Testis (tissue), 3 donors: Measurements from ENCODE around the gene MYL6B. TPM values are rescaled to one million over a fixed set of nuclear protein-coding genes. Genes with fewer than 3 reads are reported as not detected.

Experiments used
- DNase-seq: peaks from one replicate; pipeline ENCODE4 v3.0.0-alpha.2; 2019
- H3K27ac ChIP-seq, 2 donors: fragments of 200-600 bp; sonication (generic); one replicate each; pipeline ENCODE4 v1.5.1; 2019
- H3K27me3 ChIP-seq: fragments of 200-600 bp; sonication (generic); one replicate; pipeline ENCODE4 v1.5.1; 2019
- H3K36me3 ChIP-seq: fragments of 200-600 bp; sonication (generic); one replicate; pipeline ENCODE4 v1.5.1; 2017; ENCODE audit warnings: low read depth; ENCODE audit errors: missing control alignments
- H3K4me1 ChIP-seq: fragments of 200-600 bp; sonication (generic); one replicate; pipeline ENCODE4 v1.5.1; 2019
- H3K4me3 ChIP-seq, 2 donors: fragments of 200-600 bp; sonication (generic); one replicate each; pipeline ENCODE4 v1.5.1; 2017 to 2019
- H3K9me3 ChIP-seq: fragments of 200-600 bp; sonication (generic); one replicate; pipeline ENCODE4 v1.5.1; 2017
- POLR2A ChIP-seq: fragments of 450-650 bp; IDR thresholded peaks from one replicate; pipeline ENCODE4 v1.6.1; 2017; ENCODE audit warnings: antibody characterized with exemption, mild to moderate bottlenecking, moderate library complexity
- WGBS, 2 donors: methylation state at CpG; one replicate each; pipeline ENCODE4 v1.1.5; 2018; 5-methylcytosine and 5-hydroxymethylcytosine counted together
- intact Hi-C: fragments of 100-400 bp; cut with DNase I; formaldehyde crosslinking; loops from one replicate; pipeline ENCODE4 v1.15.1; 2023; ENCODE audit warnings: low total_unique reads
- polyA plus RNA-seq: library from polyadenylated mRNA; stranded (reverse); fragments of 350-450 nt; fragmentation: Illumina TruSeq; extraction: RNeasy Lipid Tissue Mini Kit (QIAGEN cat#74804); gene quantifications from one replicate; pipeline ENCODE4 v1.2.3, GENCODE V29; 2014; ENCODE audit warnings: low read depth, low replicate concordance; ENCODE audit not compliant: insufficient read depth
- total RNA-seq, 2 donors: library from RNA; depleted of rRNA; stranded (reverse); fragments of >200 nt; gene quantifications; one replicate each; pipeline ENCODE4 v1.2.3, GENCODE V29; 2016
- TF ChIP-seq, protein P1 (sequence below), 3 experiments: fragments of 450-650 bp in 2 of 3; fragments of 200-600 bp in 1 of 3; sonication (generic) in 1 of 3; IDR thresholded peaks; one replicate each; pipeline ENCODE4 v1.5.1; 2016 to 2019; ENCODE audit warnings: antibody characterized with exemption in 3 of 3, mild to moderate bottlenecking in 2 of 3, moderate library complexity in 1 of 3

The MYL6B gene
- total and polyA plus RNA-seq, 3 donors from 2014 or later = 229 to 480 (median 428) TPM

DNA sequence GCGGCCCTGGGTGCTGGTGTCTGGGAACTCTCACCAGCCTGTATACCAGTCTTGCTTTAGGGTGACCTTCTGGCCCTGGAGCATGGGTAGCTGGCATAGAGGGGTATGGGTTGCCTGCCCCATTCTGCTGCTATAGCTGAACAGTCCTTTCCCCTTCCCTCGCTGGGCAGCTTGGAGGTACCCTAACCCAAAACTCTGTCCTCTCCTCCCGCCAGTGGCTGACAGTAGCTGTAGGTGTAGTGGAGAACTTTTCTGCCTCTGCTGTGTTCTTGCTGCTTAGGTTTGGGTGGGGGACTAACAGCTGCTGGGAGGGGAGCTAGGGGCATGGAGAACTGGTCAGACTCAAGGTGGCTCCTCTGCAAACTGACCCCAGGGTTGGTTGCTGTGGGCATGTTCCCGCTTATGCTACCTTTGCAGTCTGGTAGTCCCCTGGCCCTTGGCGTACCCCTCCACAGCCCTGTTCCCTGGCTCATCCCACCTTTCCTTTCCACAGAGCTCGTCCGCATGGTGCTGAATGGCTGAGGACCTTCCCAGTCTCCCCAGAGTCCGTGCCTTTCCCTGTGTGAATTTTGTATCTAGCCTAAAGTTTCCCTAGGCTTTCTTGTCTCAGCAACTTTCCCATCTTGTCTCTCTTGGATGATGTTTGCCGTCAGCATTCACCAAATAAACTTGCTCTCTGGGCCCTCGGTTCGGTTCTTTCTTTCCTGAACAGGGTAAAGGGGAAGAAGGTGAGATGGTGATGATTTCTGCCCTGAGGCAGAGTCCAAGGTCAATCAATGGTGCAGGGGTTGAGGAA is 8.7 kb downstream of the MYL6B start:
- H3K27ac ChIP-seq = peak overlapping the region in 1 of 2 donors; percentile 98
- DNase-seq = no peak
- no peaks in the 10 kb centered on the region for H3K9me3 ChIP-seq
- H3K27me3 ChIP-seq = no peaks in the 10 kb centered on the region
- H3K4me1 ChIP-seq = peaks cover 33% of the 10 kb centered on the region
- no peaks in the 10 kb centered on the region for H3K36me3 ChIP-seq
- TF ChIP-seq, protein P1, sequence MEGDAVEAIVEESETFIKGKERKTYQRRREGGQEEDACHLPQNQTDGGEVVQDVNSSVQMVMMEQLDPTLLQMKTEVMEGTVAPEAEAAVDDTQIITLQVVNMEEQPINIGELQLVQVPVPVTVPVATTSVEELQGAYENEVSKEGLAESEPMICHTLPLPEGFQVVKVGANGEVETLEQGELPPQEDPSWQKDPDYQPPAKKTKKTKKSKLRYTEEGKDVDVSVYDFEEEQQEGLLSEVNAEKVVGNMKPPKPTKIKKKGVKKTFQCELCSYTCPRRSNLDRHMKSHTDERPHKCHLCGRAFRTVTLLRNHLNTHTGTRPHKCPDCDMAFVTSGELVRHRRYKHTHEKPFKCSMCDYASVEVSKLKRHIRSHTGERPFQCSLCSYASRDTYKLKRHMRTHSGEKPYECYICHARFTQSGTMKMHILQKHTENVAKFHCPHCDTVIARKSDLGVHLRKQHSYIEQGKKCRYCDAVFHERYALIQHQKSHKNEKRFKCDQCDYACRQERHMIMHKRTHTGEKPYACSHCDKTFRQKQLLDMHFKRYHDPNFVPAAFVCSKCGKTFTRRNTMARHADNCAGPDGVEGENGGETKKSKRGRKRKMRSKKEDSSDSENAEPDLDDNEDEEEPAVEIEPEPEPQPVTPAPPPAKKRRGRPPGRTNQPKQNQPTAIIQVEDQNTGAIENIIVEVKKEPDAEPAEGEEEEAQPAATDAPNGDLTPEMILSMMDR (IDR thresholded peaks at IDR 0.05) = no peak
- TF ChIP-seq POLR2A = no peak
- peak overlapping the region in 1 of 2 donors; percentile 85 for H3K4me3 ChIP-seq
- WGBS, 2 donors = 63% methylated on average over 11 of the region's 11 CpGs
- intact Hi-C loops = loop anchor here (5.0 kb wide), 1 partner anchor 34 kb away; the partner anchor contains the start of gene ESYT1

DNA sequence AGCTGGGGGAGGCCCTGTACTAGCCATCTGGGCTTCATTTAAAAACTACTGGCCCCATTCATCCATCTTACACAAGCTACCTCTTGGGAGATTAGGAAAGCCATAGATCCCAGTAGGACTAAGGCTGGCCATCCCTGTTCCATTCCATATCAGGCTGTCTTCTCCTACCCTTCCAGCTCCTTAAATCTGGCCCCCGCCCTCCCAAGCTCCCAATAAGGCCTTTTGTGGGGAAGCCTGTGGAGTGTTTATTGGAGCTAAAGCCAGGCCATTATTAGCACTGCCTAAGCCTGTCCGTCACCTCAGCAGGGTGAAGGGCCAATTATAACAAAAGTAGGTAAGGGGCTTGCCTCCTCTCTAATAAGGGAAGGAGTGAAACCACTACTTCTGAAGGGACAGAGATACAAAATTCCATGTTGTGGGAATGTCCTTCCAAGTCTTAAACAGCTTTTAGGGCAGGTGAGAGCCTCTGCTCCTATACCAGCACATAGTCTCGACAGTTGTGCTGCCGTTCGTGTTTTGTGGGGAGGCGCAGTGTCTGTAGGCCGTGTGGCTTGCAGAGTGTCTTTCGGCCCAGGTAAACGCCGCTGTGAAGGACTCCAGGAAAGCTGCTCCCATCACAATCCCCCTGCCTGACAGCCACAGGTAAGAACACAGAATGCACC is 9.4 kb downstream of the MYL6B start:
- intact Hi-C loops = loop anchor here (5.0 kb wide), 1 partner anchor 35 kb away; the partner anchor contains the start of gene ESYT1

DNA sequence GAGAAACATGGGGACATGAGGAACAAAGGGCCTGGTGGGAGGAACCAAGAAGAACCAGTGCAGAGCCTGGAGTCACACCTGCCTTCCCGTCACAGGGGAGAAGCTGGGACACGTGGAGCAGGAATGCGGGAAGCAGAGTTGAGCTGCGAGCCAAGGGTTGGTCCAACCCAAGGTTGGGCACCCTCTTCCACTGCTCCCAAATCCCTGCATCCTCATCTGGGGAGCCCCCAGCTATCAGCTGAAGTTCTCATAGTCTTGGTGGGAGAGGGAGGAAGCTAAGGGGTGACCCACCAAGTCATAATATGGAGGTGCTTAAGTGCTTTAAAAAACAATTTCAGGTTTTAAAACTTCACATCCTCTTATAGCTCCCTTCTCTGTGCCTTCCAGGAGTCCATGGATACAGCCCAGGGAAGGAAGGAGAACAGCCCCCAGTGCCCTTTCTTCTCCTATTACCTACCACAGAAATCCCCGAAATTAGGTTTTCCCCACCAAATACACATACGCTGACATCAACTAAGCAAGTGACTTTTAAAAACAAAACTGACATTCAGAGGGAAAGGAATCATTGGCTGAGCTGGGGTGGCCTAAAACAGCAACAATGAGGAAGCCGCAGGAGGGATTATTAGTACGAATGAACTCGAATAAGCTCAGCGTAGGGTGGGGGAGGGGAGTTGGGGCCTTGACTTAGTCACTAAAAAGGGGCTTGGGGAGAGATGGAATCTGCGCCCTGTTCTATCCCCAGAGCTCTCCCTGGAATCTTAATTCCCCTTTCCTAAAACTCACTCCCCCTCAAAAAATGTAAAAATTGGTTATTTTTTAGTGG is 10.3 kb downstream of the MYL6B start:
- TF ChIP-seq, protein P1 (IDR thresholded peaks at IDR 0.05) = no peak
- no peak for TF ChIP-seq POLR2A
- Histone ChIP-seq H3K4me1 (peaks cover 25% of the 10 kb centered on the region), H3K4me3 (no peak overlapping the region), H3K27me3 (no peaks in the 10 kb centered on the region), H3K27ac (no peak overlapping the region), H3K36me3 (no peaks in the 10 kb centered on the region), H3K9me3 (no peaks in the 10 kb centered on the region)
- WGBS, 2 donors = 58 to 69% methylated on average over 11 of the region's 11 CpGs
- no peak for DNase-seq
- intact Hi-C loops = loop anchor here (5.0 kb wide), 1 partner anchor 35 kb away; the partner anchor contains the start of gene ESYT1

More for the DNA sequence above, 9.4 kb downstream of the MYL6B start:
- H3K27me3 ChIP-seq = no peaks in the 10 kb centered on the region
- 68 to 73% methylated on average over 10 of the region's 10 CpGs for WGBS, 2 donors
- TF ChIP-seq, protein P1 (IDR thresholded peaks at IDR 0.05) = no peak
- TF ChIP-seq POLR2A = no peak
- H3K27ac ChIP-seq = peak overlapping the region in 1 of 2 donors; percentile 98
- no peaks in the 10 kb centered on the region for H3K36me3 ChIP-seq
- H3K9me3 ChIP-seq = no peaks in the 10 kb centered on the region
- H3K4me1 ChIP-seq = peaks cover 31% of the 10 kb centered on the region
- DNase-seq = no peak
- H3K4me3 ChIP-seq = no peak overlapping the region

DNA sequence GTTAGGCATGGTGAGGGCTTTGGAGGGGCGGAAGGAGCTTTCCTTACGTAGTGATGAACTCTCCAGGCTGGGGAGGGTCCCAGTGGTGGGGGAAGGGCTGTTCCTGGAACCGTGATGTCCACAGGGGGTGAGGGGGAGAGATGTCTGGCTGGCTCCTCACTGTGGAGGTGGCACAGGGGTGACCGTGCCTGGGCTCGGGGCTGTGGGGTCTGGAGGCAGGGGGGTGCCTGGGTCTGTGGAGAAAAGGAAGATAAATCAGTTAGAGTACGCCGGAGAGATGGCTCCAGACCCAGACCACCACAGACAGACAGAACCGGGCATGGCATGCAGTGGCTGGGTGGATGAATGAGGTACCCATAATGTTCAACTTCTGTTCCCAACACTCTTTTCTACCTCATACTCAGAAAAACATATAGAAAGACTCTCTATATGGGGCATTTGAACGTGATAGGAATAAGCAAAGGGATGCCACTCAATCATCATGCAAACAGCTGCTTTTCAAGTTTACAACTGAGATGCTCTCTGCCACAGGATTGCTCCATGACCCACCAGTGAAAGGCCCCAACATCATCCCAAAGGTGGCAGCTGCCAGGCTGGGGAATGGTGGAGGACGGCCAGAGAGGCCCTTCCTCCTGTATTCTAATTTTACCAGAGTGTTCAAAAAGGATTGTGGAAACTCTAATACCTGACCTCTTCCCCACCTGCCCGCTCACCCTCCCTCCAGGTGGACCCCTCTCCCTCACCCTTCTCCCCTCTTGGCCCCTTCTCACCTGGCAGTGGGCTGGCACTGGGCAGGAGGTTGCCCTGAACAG is 11.4 kb downstream of the MYL6B start:
- no peak for DNase-seq
- Histone ChIP-seq H3K36me3 (no peaks in the 10 kb centered on the region), H3K4me1 (peaks cover 25% of the 10 kb centered on the region), H3K27ac (no peak overlapping the region), H3K27me3 (no peaks in the 10 kb centered on the region), H3K4me3 (no peak overlapping the region), H3K9me3 (no peaks in the 10 kb centered on the region)
- TF ChIP-seq, protein P1 (IDR thresholded peaks at IDR 0.05) = no peak
- TF ChIP-seq POLR2A = no peak
- 63 to 77% methylated on average over 10 to 11 of the region's 11 CpGs for WGBS, 2 donors
- intact Hi-C loops = loop anchor here (5.0 kb wide), 1 partner anchor 36 kb away; the partner anchor contains the start of gene ESYT1
